Lung (tissue), 12 donors: ENCODE results near the gene PMAIP1. TPM values are rescaled to one million over a fixed set of nuclear protein-coding genes. Genes with fewer than 3 reads are reported as not detected.

Experiments used
- ATAC-seq: fragments of 200-7000 bp; cut with Tn5 transposase; one replicate; pipeline ENCODE4 v1.9.1; 2020; ENCODE audit warnings: moderate number of reproducible peaks; ENCODE audit not compliant: insufficient read depth, low FRiP score
- DNase-seq, 3 donors: peaks; one replicate each; pipeline ENCODE4 v3.0.0-alpha.2; 2013 to 2017
- H3K27ac ChIP-seq, 2 donors: one replicate each; pipeline ENCODE4 v1.5.1; 2013; ENCODE audit warnings: mild to moderate bottlenecking in 2 of 2, moderate library complexity in 2 of 2, control low read depth in 1 of 2, inconsistent platforms in 1 of 2, low read depth in 1 of 2, low read length in 1 of 2
- H3K27me3 ChIP-seq, 3 donors: one replicate each; pipeline ENCODE4 v1.5.1; 2013; ENCODE audit warnings: low read length in 2 of 3; ENCODE audit not compliant: control insufficient read depth in 3 of 3, insufficient read depth in 3 of 3
- H3K36me3 ChIP-seq, 4 donors: one replicate each; pipeline ENCODE4 v1.5.1; 2013; ENCODE audit warnings: low read length in 4 of 4, mild to moderate bottlenecking in 1 of 4, moderate library complexity in 1 of 4; ENCODE audit not compliant: control insufficient read depth in 4 of 4, insufficient read depth in 4 of 4
- H3K4me1 ChIP-seq, 5 donors: one replicate each; pipeline ENCODE4 v1.5.1; 2013; ENCODE audit warnings: low read length in 5 of 5, mild to moderate bottlenecking in 2 of 5, moderate library complexity in 1 of 5; ENCODE audit not compliant: control insufficient read depth in 5 of 5, insufficient read depth in 5 of 5
- H3K4me3 ChIP-seq: one replicate; pipeline ENCODE4 v1.5.1; 2013; ENCODE audit warnings: mild to moderate bottlenecking, control low read depth, moderate library complexity
- H3K9ac ChIP-seq, 2 donors: one replicate each; pipeline ENCODE4 v1.5.1; 2013; ENCODE audit warnings: low read length in 2 of 2, control low read depth in 1 of 2; ENCODE audit not compliant: insufficient read depth in 1 of 2
- H3K9me3 ChIP-seq, 4 donors: one replicate each; pipeline ENCODE4 v1.5.1; 2013; ENCODE audit warnings: low read length in 3 of 4, mild to moderate bottlenecking in 1 of 4, moderate library complexity in 1 of 4; ENCODE audit not compliant: control insufficient read depth in 4 of 4, insufficient read depth in 3 of 4
- WGBS, 2 donors: extraction: QIAGEN DNeasy Blood & Tissue Kit; methylation state at CpG; one replicate each; pipeline ENCODE4 v1.1.7; 2013; 5-methylcytosine and 5-hydroxymethylcytosine counted together
- polyA plus RNA-seq, 2 donors: library from polyadenylated mRNA; stranded (reverse); fragments of 200-250 nt; gene quantifications; one replicate each; pipeline ENCODE4 v1.2.1, GENCODE V29; 2013
- total RNA-seq, 2 donors: library from RNA; depleted of rRNA in 1 of 2; stranded (reverse); fragments of >200 nt in 1 of 2; gene quantifications; one replicate each; pipeline ENCODE4 v1.2.1, GENCODE V29; 2014 to 2021
- TF ChIP-seq, protein P1 (sequence below): IDR thresholded peaks from 2 replicates; pipeline ENCODE4 v1.5.1; 2012; ENCODE audit warnings: mild to moderate bottlenecking; ENCODE audit errors: control extremely low read depth, extremely low read depth
- donor health status: control.
- donor health status: control.
- donor health status: Bipolar disorder and iron deficiency.
- donor health status: healthy.
- donor health status: DM: yes; HTN: yes; CAD: no.

PMAIP1 gene
- total and polyA plus RNA-seq, 4 donors = 2.4 to 9.4 (median 4.7) TPM

DNA sequence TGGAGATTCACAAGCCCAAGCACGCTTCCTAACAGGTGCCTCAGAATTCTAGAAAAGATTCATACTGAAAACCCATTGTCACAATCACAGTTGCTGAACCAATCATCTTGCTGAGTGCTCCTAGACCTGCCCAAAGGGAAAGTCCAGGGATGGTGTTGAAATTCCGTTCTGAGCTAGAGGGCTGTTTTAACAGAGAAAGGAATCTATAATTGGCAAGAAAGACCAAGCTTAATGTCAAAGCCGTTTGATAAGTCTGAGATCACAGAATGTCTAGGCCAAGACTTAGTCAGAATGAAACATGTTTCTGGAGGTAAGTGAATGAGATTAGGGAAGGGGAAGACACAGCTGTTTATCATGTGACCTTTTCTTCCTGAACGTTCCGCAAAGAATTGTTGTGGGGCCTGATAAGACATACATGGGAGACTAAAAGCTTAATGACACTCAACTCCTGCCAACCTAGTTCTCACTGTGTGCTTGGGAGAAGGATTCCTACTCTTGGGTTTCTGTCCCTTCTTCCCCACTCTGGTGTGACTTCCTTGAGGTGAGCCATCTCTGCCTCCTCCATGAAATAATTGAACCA, 27.5 kb downstream of the PMAIP1 start:
- peak; percentile 19 for ATAC-seq
- H3K9ac ChIP-seq = no peak overlapping the region

GRCh38 chr18:59928201-59928600, 28.4 kb downstream of the PMAIP1 start:
- Histone ChIP-seq H3K27ac (no peak overlapping the region), H3K9me3 (no peaks in the 10 kb centered on the region), H3K4me1 (no peaks in the 10 kb centered on the region), H3K4me3 (no peak overlapping the region), H3K27me3 (no peaks in the 10 kb centered on the region), H3K9ac (no peak overlapping the region), H3K36me3 (no peaks in the 10 kb centered on the region)
- DNase-seq (no peak), ATAC-seq (no peak)
- TF ChIP-seq, protein P1, sequence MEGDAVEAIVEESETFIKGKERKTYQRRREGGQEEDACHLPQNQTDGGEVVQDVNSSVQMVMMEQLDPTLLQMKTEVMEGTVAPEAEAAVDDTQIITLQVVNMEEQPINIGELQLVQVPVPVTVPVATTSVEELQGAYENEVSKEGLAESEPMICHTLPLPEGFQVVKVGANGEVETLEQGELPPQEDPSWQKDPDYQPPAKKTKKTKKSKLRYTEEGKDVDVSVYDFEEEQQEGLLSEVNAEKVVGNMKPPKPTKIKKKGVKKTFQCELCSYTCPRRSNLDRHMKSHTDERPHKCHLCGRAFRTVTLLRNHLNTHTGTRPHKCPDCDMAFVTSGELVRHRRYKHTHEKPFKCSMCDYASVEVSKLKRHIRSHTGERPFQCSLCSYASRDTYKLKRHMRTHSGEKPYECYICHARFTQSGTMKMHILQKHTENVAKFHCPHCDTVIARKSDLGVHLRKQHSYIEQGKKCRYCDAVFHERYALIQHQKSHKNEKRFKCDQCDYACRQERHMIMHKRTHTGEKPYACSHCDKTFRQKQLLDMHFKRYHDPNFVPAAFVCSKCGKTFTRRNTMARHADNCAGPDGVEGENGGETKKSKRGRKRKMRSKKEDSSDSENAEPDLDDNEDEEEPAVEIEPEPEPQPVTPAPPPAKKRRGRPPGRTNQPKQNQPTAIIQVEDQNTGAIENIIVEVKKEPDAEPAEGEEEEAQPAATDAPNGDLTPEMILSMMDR = no peak
- WGBS, 2 donors = 89 to 100% methylated on average over 2 of the region's 2 CpGs

More for the DNA sequence above, 27.5 kb downstream of the PMAIP1 start:
- no peak for DNase-seq
- Histone ChIP-seq H3K9me3 (no peaks in the 10 kb centered on the region), H3K27me3 (no peaks in the 10 kb centered on the region), H3K4me3 (no peak overlapping the region), H3K27ac (no peak overlapping the region), H3K4me1 (no peaks in the 10 kb centered on the region), H3K36me3 (no peaks in the 10 kb centered on the region)
- TF ChIP-seq, protein P1 = no peak
- WGBS, 2 donors = 33 to 37% methylated on average over 5 of the region's 5 CpGs

GRCh38 chr18:59929621-59930295, 30.0 kb downstream of the PMAIP1 start:
- WGBS, 2 donors = 87 to 88% methylated on average over 7 of the region's 7 CpGs
- H3K4me3 ChIP-seq = no peak overlapping the region
- H3K27ac ChIP-seq = no peak overlapping the region
- H3K4me1 ChIP-seq = no peaks in the 10 kb centered on the region
- no peak overlapping the region for H3K9ac ChIP-seq
- TF ChIP-seq, protein P1 = no peak
- DNase-seq (no peak), ATAC-seq (no peak)
- H3K9me3 ChIP-seq = no peaks in the 10 kb centered on the region
- no peaks in the 10 kb centered on the region for H3K27me3 ChIP-seq
- no peaks in the 10 kb centered on the region for H3K36me3 ChIP-seq
